CD4-positive, alpha-beta T cell treated with Interferon alpha-2 for 1 hour (primary cell): Measurements from ENCODE around the gene TMEM183A.

Experiments used
- DNase-seq, 2 donors: peaks; one replicate each; pipeline ENCODE4 v3.0.0-alpha.2; 2020 to 2022

TMEM183A gene

DNA sequence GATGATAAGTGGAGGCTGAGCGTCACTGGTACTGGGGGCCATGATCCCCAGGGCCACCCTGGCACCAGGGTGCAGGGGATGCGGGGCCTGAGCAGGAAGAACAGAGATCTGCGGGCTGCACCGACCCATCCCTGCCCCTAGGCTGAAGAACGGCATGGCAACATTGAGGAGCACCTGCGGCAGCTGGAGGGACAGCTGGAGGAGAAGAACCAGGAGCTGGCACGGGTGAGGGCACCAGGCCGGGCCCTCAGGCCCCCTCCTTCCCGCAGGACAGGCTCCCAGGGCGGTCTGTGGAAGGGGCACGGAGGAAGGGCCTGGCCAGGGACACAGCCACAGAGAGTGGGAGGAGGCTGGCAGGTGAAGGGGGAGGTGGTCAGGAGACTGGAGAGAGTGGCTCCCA is 40.9 kb downstream of the TMEM183A start:
- DNase-seq = no peak

DNA sequence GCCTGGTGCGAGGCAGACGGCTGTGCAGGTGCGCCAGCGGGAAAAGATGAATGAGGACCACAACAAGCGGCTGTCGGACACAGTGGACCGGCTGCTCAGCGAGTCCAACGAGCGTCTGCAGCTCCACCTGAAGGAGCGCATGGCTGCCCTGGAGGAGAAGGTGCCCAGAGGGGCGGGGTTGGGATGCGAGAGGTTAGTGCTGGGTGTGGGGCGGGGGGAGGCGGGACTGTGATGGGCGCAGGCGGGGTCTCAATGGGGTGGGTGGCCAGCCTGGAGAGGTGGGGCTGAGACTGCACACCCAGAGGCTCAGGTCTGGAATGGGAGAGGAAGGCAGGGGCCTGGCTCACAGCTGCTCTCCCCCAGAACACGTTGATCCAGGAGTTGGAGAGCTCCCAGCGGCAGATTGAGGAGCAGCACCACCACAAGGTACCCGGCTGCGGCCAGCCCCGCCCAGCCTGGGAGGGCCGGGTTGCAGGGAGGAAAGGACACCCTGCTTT is 41.4 kb downstream of the TMEM183A start:
- no peak for DNase-seq

GRCh38 chr1:203049077-203049476 is 41.9 kb downstream of the TMEM183A start:
- no peak for DNase-seq

DNA sequence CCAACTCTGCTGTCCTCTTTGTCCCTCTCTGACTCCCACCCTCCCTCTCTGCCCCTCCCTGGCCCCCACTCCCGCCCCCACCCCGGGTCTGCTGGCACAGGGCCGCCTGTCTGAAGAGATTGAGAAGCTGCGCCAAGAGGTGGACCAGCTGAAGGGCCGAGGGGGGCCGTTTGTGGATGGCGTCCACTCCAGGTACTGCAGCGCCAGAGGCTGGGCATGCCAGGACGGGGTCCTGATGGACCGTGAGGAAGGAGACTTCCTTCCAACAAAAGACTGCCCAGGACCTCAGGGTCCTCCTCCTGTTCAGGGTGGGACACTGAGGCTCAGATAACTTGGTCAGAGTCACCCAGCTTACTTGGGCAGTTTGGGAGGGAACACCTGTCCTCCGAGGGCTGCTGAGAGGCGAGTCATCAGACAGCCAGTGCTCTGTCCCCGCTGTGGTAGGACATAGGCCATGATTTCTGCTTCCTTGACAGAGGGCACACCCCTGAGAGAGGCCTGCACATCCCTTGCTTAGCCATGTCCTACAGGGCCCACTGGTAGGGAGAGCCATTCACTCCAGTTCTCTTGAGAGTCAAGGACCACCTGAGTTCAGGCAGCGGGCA is 42.5 kb downstream of the TMEM183A start:
- DNase-seq = no peak

DNA sequence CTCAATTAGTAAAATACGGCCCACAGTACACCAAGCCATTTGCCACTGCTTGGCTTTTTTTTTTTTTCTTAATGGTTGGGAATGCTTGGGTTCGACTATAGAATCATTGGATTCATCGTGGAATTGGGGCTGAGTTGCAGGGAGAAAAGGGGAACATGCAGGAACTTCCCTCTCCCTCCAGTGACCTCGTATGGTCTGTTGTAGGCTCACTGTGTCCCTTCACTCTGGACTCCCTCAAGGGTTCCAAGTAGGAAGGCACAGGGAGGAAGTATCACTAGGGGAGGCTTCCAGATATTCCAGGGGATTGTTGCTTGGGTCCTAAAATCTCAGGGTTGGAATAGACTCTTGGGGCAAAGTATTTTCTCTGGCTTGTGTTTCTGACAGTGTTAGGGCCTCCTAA is 43.7 kb downstream of the TMEM183A start:
- DNase-seq = no peak

GRCh38 chr1:203051841-203052324 is 44.7 kb downstream of the TMEM183A start:
- no peak for DNase-seq

DNA sequence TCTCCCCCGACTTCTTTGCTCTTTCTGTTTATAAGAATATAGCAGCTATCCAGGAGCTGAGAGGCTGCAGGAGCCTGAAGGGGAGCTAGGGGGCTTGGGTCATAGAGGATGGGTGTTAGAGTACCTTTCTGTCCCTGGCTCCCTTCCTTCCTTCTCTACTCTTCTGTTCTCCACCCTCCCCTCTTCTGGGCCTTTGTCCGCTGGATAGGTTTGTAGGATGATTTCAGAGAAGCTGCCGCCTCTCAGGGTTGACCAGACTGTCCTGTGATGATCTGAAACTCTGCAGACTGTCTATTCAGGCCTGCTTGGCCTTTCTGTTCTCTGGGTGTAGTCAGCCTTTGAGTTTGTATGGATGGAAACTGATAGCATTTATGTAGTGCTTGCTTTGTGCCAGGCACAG is 45.4 kb downstream of the TMEM183A start:
- DNase-seq = no peak

- no peak for DNase-seq
Measured at GRCh38 chr1:203054184-203054583, 47.0 kb downstream of the TMEM183A start.

- DNase-seq = no peak
Measured at GRCh38 chr1:203054642-203055041, 47.5 kb downstream of the TMEM183A start.

DNA sequence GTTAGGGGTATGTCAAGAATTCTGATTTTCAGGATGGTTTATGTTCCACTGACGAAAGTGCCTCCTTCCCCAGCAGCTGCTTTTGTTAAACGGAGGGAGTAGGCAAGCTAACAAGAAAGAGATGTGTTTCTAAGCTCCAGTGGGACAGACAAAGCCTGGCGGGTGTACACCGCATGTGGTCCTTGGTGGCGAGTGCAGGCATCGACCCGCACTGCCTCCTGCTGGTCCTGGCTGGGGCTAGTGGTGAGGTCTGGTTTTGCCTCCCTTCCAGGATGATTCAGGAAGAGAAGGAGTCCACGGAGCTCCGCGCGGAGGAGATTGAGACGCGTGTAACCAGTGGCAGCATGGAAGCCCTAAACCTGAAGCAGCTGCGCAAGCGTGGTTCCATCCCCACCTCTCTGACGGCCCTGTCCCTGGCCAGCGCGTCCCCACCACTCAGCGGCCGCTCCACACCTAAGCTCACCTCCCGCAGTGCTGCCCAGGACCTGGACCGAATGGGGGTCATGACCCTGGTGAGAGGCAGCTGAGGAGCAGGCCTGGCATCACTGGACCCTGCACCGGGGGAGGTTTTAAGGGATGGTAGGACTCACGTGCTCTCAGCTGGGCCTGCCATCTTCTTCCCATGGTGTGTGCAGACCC is 48.1 kb downstream of the TMEM183A start:
- no peak for DNase-seq

- DNase-seq = no peak
Measured at GRCh38 chr1:203056012-203056411, 48.8 kb downstream of the TMEM183A start.

DNA sequence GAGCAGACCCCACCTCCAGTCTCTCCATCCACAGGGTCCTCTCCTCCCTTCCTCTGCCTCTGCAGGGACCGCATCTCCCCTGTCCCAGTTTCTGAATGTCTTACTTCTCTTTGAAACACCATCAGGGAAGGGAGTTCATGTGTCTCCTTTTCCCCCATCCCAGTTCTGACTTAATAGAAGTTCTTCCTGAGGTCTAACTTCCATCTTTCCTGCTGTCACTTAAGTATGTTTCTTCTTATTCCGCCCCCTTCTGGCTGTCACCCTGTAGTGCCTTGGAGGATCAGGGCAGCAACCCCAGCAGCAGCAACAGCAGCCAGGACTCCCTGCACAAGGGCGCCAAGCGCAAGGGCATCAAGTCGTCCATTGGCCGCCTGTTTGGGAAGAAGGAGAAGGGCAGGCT is 49.3 kb downstream of the TMEM183A start:
- no peak for DNase-seq

- no peak for DNase-seq
Measured at GRCh38 chr1:203057911-203058675, 50.9 kb downstream of the TMEM183A start.

DNA sequence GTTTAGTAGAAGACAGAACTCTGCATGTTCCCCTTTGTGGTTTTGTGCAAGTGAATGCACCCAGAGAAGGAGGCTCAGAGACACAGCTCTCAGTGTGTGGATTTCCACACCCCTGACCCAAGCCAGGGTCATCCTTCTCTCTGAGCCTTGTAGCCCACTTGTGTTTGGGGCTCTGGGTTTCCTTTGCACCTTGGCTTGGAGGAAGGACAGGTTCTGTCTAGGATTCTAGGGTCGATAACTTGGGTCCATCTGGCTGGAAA is 51.4 kb downstream of the TMEM183A start:
- DNase-seq = no peak

DNA sequence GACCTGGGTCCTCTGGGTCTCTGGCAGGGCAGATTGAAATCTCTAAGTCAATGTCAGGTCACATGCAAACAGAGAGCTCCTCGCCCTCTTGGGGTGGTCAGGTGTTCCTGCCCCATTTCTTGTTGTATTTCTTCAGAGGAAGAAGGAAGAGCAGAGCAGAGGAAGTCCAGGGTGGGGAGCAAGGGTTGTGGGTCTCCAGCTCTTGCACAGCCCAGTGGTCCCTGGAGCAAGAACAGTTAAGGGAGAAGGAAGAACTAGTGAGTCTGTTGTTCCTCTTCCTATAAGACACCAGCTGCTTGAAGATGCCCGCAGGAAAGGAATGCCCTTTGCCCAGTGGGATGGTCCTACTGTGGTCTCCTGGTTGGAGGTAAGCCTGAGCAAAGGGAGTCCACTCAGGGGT is 52.3 kb downstream of the TMEM183A start:
- DNase-seq = no peak

GRCh38 chr1:203060115-203060514 is 52.9 kb downstream of the TMEM183A start:
- DNase-seq = no peak

GRCh38 chr1:203063287-203063686 is 56.1 kb downstream of the TMEM183A start:
- no peak for DNase-seq

- no peak for DNase-seq
Measured at GRCh38 chr1:203065191-203065590, 58.0 kb downstream of the TMEM183A start.

DNA sequence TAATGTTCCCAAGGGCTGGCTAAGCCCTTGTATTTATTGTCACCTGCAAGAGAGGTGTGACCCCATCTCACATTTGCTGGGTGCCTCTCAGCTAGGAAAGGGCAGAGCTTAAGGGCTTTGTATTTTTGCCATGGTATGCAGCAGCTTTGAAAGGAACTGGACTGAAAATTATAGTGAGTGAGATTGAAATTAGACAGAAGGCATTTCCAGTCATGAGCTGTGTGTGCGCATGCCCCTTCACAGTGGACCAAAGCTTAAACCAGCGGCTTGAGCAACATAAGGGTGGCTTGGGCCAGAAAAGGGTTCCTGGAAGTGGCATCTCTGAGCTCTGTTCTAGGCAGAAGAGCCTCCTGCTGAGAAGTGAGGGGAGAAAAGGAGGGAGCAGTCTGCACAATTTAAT is 58.8 kb downstream of the TMEM183A start:
- DNase-seq = no peak

DNA sequence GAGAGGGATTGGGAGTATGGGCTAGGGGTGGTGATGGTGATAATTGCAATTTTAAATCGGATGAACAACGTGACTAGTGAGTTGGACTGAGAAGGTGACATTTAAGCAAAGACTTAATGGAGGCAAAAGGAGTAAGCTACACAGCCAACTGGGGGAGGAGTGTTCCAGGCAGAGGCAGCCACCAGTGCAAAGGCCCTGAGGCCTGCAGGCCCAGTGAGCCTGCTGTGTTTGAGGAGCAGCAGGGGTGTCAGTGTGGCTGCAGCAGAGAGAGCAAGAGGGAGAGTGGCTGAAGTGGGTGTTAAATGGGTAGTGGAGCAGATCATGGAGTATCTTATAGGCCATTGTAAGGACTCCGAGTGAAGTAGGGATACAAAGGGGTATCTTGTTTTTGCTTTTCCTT is 59.8 kb downstream of the TMEM183A start:
- DNase-seq = no peak

- no peak for DNase-seq
Measured at GRCh38 chr1:203069030-203069747, 62.0 kb downstream of the TMEM183A start.

DNA sequence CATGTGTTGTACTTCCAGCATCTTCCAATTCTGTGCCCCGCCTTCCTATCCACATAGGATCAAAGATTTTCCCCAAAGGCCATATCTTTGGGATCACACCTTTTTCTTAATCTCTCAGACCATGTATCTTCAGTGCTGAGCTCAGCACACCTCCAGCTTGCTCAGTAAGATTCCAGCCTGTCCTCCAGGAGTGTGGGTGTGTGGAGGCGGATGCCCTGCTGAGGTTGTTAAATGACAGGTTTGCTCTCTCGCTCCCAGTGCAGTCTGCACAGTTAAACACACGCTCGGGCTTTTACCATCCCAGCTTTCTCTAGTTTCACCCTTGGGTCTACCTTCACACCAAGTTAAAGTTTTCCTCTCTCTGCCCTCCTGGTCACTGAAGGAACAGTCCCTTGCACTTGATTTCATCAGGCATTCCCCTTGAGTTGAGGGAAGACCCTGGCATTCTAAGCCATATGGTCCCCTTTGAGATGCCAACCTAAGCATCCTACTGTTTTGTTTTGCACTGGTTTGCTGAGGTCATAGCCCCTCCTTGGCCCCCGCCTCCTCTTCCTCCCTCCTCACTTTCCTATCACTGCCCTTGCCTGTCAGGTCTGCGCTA is 64.9 kb downstream of the TMEM183A start:
- no peak for DNase-seq

- DNase-seq = no peak
Measured at GRCh38 chr1:203072911-203073310, 65.7 kb downstream of the TMEM183A start.
